ENCODE results near the gene GPR151. TPM values are rescaled to one million over a fixed set of nuclear protein-coding genes. Genes with fewer than 3 reads are reported as not detected.

Gene GPR151
- polyA plus RNA-seq, 1 of the 3 experiments (the other 2 are of a cell fraction) = not detected

GRCh38 chr5:146540414-146540813 lies 24.4 kb upstream of the GPR151 start (continued):
- TF ChIP-seq CHD2 (IDR thresholded peaks at IDR 0.05; ENCODE audit: low read length, partially characterized antibody) (no peak), MXI1 (IDR thresholded peaks at IDR 0.05; ENCODE audit: low read depth, low read length) (no peak), ELF1 (IDR thresholded peaks at IDR 0.05) (no peak), SMC3 (IDR thresholded peaks at IDR 0.05; ENCODE audit: low read depth, low read length) (no peak), PBX3 (IDR thresholded peaks at IDR 0.05) (no peak), GATA2 (CRISPR knock-in tag; IDR thresholded peaks at IDR 0.05) (no peak), RAD21 (IDR thresholded peaks at IDR 0.05; ENCODE audit: low read length) (no peak), FOSL2 (IDR thresholded peaks at IDR 0.05; ENCODE audit: borderline replicate concordance, low read depth) (no peak)

GRCh38 chr5:146539973-146540372 lies 24.0 kb upstream of the GPR151 start:
- Histone ChIP-seq H3K27me3 (ENCODE audit: insufficient read depth) (no peaks in the 10 kb centered on the region), H3K9me3 (no peaks in the 10 kb centered on the region), H3K9ac (no peak overlapping the region), H3K4me1 (ENCODE audit: control insufficient read depth in 1 of 2, insufficient read depth in 2 of 2, low read depth in 1 of 2, low read length in 1 of 2) (no peaks in the 10 kb centered on the region; a peak in 1 of 4 replicates), H3K4me3 (ENCODE audit: low read depth in 2 of 2, low read length in 1 of 2) (no peak overlapping the region), H3K9me2 (no peaks in the 10 kb centered on the region), H3K36me3 (replicated peaks in 1 of 2; ENCODE audit: control insufficient read depth in 1 of 2, insufficient read depth in 2 of 2, low read length in 1 of 2) (no peaks in the 10 kb centered on the region), H4K20me1 (ENCODE audit: insufficient read depth) (no peaks in the 10 kb centered on the region), H3K79me2 (ENCODE audit: insufficient read depth) (no peaks in the 10 kb centered on the region), H2AFZ (ENCODE audit: low read depth) (no peak overlapping the region), H3K27ac (ENCODE audit: low read depth in 2 of 2, low read length in 1 of 2) (no peak overlapping the region), H3F3A (replicated peaks; ENCODE audit: insufficient read depth) (no peaks in the 10 kb centered on the region), H3K4me2 (no peak overlapping the region)
- POLR2A ChIA-PET = no interaction called here
- no peak for DNase-seq
- 88% methylated on average over 4 of the region's 4 CpGs for WGBS (ENCODE audit: low lambda C conversion rate)
- no peak for TF ChIP-seq POLR2AphosphoS5 (IDR thresholded peaks at IDR 0.05; ENCODE audit: low read depth, low read length)
- no peak for TF ChIP-seq GABPA (IDR thresholded peaks at IDR 0.05; ENCODE audit: low read depth)
- TF ChIP-seq PBX3 (IDR thresholded peaks at IDR 0.05) = no peak
- TF ChIP-seq MXI1 (IDR thresholded peaks at IDR 0.05; ENCODE audit: low read depth, low read length) = no peak
- no peak for TF ChIP-seq JUND (IDR thresholded peaks at IDR 0.05)
- no peak for TF ChIP-seq GATA2 (CRISPR knock-in tag; IDR thresholded peaks at IDR 0.05)
- TF ChIP-seq FOXJ3 (CRISPR knock-in tag; IDR thresholded peaks at IDR 0.05) = no peak
- no peak for TF ChIP-seq TCF12 (IDR thresholded peaks at IDR 0.05)
- no peak for TF ChIP-seq RAD21 (IDR thresholded peaks at IDR 0.05; ENCODE audit: low read length)
- no peak for TF ChIP-seq REST (IDR thresholded peaks at IDR 0.05; ENCODE audit: low read depth, low read length)
- no peak for TF ChIP-seq MEF2A (IDR thresholded peaks at IDR 0.05; ENCODE audit: borderline replicate concordance, low read depth)
- CTCF ChIA-PET = interaction anchor here (0.8 to 6.6 kb wide), 5 partner anchors 7 to 650 kb away, joined by 3 to 176 read pairs (median 53); no protein-coding TSS in a partner anchor

Data from SK-N-SH (cell line).